ENCODE measurements around the gene MYOZ3.
A peak's percentile ranks its signal among the peaks of the same experiment; 100 is the strongest.

MYOZ3 gene

DNA sequence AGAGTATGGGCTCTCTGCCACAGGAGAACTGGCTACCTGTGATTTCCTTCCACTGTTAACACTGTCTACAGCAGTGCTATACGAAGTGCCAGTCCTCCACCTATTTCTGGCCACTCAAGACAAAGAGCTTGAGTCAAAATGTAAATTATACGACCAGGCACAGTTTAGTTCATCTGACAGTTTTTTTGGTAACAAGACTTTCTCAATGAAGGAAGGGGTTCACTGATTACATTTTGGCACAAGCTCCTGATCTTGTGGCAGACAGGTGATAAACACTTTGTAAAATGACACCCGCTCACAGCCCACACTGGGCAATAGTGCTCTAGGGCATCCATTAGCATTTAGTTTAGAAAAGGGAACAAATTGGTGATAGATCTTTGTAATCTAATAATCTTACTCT, 31.2 kb downstream of the MYOZ3 start (continued):
- TF ChIP-seq, protein P1, sequence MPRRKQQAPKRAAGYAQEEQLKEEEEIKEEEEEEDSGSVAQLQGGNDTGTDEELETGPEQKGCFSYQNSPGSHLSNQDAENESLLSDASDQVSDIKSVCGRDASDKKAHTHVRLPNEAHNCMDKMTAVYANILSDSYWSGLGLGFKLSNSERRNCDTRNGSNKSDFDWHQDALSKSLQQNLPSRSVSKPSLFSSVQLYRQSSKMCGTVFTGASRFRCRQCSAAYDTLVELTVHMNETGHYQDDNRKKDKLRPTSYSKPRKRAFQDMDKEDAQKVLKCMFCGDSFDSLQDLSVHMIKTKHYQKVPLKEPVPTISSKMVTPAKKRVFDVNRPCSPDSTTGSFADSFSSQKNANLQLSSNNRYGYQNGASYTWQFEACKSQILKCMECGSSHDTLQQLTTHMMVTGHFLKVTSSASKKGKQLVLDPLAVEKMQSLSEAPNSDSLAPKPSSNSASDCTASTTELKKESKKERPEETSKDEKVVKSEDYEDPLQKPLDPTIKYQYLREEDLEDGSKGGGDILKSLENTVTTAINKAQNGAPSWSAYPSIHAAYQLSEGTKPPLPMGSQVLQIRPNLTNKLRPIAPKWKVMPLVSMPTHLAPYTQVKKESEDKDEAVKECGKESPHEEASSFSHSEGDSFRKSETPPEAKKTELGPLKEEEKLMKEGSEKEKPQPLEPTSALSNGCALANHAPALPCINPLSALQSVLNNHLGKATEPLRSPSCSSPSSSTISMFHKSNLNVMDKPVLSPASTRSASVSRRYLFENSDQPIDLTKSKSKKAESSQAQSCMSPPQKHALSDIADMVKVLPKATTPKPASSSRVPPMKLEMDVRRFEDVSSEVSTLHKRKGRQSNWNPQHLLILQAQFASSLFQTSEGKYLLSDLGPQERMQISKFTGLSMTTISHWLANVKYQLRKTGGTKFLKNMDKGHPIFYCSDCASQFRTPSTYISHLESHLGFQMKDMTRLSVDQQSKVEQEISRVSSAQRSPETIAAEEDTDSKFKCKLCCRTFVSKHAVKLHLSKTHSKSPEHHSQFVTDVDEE (CRISPR knock-in tag; IDR thresholded peaks at IDR 0.05) = no peak
- TF ChIP-seq ZFP3 (CRISPR knock-in tag; IDR thresholded peaks at IDR 0.05) (no peak), TOX (CRISPR knock-in tag; IDR thresholded peaks at IDR 0.05; ENCODE audit: borderline replicate concordance) (no peak), ESRRG (CRISPR knock-in tag; IDR thresholded peaks at IDR 0.05) (no peak)

DNA sequence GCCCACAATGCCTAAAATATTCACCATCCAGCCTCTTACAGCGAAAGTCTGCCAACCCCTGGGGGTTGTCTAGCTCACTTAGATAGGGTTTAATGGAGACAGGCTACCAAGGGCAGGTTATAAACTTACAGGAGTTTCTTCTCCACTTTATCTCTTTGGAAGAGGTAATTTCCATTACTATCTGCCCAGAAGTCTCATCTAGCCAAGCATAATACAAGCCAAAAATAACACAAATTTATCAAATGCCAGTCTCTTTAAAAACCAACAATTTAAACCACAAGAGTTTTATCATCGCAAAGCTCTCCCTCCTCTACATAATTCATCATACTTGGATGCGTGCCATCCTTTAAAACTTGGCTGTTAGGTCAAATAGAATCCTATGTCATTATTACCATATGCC, 33.6 kb downstream of the MYOZ3 start:
- TF ChIP-seq ZNF70 (CRISPR knock-in tag; IDR thresholded peaks at IDR 0.05) (no peak), TOX (CRISPR knock-in tag; IDR thresholded peaks at IDR 0.05; ENCODE audit: borderline replicate concordance) (peak; percentile 51; the same call in 1 of the 2 replicates), ZFP3 (CRISPR knock-in tag; IDR thresholded peaks at IDR 0.05) (peak; percentile 77), ZNF8 (CRISPR knock-in tag; IDR thresholded peaks at IDR 0.05) (no peak), SNAI2 (CRISPR knock-in tag; IDR thresholded peaks at IDR 0.05) (no peak), PPARA (CRISPR knock-in tag; IDR thresholded peaks at IDR 0.05; ENCODE audit: borderline replicate concordance) (no peak), ESRRG (CRISPR knock-in tag; IDR thresholded peaks at IDR 0.05) (peak; percentile 65; the same call in 1 of the 2 replicates), ISL1 (CRISPR knock-in tag; IDR thresholded peaks at IDR 0.05) (peak; percentile 98), ZC3H10 (CRISPR knock-in tag; IDR thresholded peaks at IDR 0.05) (no peak)
- TF ChIP-seq, protein P2, sequence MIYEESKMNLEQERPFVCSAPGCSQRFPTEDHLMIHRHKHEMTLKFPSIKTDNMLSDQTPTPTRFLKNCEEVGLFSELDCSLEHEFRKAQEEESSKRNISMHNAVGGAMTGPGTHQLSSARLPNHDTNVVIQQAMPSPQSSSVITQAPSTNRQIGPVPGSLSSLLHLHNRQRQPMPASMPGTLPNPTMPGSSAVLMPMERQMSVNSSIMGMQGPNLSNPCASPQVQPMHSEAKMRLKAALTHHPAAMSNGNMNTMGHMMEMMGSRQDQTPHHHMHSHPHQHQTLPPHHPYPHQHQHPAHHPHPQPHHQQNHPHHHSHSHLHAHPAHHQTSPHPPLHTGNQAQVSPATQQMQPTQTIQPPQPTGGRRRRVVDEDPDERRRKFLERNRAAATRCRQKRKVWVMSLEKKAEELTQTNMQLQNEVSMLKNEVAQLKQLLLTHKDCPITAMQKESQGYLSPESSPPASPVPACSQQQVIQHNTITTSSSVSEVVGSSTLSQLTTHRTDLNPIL (CRISPR knock-in tag; IDR thresholded peaks at IDR 0.05; ENCODE audit: low read depth) = peak; percentile 65
- TF ChIP-seq, protein P3, sequence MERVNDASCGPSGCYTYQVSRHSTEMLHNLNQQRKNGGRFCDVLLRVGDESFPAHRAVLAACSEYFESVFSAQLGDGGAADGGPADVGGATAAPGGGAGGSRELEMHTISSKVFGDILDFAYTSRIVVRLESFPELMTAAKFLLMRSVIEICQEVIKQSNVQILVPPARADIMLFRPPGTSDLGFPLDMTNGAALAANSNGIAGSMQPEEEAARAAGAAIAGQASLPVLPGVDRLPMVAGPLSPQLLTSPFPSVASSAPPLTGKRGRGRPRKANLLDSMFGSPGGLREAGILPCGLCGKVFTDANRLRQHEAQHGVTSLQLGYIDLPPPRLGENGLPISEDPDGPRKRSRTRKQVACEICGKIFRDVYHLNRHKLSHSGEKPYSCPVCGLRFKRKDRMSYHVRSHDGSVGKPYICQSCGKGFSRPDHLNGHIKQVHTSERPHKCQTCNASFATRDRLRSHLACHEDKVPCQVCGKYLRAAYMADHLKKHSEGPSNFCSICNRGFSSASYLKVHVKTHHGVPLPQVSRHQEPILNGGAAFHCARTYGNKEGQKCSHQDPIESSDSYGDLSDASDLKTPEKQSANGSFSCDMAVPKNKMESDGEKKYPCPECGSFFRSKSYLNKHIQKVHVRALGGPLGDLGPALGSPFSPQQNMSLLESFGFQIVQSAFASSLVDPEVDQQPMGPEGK (CRISPR knock-in tag; IDR thresholded peaks at IDR 0.05; ENCODE audit: borderline replicate concordance) = peak; percentile 83
- TF ChIP-seq, protein P4, sequence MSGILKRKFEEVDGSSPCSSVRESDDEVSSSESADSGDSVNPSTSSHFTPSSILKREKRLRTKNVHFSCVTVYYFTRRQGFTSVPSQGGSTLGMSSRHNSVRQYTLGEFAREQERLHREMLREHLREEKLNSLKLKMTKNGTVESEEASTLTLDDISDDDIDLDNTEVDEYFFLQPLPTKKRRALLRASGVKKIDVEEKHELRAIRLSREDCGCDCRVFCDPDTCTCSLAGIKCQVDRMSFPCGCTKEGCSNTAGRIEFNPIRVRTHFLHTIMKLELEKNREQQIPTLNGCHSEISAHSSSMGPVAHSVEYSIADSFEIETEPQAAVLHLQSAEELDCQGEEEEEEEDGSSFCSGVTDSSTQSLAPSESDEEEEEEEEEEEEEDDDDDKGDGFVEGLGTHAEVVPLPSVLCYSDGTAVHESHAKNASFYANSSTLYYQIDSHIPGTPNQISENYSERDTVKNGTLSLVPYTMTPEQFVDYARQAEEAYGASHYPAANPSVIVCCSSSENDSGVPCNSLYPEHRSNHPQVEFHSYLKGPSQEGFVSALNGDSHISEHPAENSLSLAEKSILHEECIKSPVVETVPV (CRISPR knock-in tag; IDR thresholded peaks at IDR 0.05) = peak; percentile 69; the same call in 1 of the 2 replicates
- ATAC-seq = peak; percentile 86

DNA sequence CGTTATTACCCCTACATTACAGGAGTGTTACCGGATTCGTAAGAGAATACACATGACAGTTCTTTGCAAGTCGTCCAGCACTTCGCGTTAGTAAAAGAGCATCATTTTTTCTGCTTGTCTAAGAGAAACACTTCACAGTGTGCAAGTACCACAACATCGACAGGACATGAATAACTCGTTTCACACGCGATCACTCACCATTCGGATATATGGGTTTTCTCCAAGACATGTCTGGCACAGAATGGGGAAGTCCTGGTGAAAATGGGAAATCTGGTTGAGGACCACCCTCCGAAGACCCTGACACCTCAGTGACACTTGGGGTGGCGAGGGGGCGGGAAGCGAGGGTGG, 39.2 kb downstream of the MYOZ3 start:
- no peak for TF ChIP-seq ESRRG (CRISPR knock-in tag; IDR thresholded peaks at IDR 0.05)
- TF ChIP-seq, protein P5, sequence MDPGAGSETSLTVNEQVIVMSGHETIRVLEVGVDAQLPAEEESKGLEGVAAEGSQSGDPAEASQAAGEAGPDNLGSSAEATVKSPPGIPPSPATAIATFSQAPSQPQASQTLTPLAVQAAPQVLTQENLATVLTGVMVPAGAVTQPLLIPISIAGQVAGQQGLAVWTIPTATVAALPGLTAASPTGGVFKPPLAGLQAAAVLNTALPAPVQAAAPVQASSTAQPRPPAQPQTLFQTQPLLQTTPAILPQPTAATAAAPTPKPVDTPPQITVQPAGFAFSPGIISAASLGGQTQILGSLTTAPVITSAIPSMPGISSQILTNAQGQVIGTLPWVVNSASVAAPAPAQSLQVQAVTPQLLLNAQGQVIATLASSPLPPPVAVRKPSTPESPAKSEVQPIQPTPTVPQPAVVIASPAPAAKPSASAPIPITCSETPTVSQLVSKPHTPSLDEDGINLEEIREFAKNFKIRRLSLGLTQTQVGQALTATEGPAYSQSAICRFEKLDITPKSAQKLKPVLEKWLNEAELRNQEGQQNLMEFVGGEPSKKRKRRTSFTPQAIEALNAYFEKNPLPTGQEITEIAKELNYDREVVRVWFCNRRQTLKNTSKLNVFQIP (CRISPR knock-in tag; IDR thresholded peaks at IDR 0.05; ENCODE audit: borderline replicate concordance, low read depth) = no peak
- no peak for TF ChIP-seq PPARA (CRISPR knock-in tag; IDR thresholded peaks at IDR 0.05; ENCODE audit: borderline replicate concordance)
- TF ChIP-seq TOX (CRISPR knock-in tag; IDR thresholded peaks at IDR 0.05; ENCODE audit: borderline replicate concordance) = no peak
- no peak for TF ChIP-seq ZC3H10 (CRISPR knock-in tag; IDR thresholded peaks at IDR 0.05)
- peak; percentile 5 for ATAC-seq

DNA sequence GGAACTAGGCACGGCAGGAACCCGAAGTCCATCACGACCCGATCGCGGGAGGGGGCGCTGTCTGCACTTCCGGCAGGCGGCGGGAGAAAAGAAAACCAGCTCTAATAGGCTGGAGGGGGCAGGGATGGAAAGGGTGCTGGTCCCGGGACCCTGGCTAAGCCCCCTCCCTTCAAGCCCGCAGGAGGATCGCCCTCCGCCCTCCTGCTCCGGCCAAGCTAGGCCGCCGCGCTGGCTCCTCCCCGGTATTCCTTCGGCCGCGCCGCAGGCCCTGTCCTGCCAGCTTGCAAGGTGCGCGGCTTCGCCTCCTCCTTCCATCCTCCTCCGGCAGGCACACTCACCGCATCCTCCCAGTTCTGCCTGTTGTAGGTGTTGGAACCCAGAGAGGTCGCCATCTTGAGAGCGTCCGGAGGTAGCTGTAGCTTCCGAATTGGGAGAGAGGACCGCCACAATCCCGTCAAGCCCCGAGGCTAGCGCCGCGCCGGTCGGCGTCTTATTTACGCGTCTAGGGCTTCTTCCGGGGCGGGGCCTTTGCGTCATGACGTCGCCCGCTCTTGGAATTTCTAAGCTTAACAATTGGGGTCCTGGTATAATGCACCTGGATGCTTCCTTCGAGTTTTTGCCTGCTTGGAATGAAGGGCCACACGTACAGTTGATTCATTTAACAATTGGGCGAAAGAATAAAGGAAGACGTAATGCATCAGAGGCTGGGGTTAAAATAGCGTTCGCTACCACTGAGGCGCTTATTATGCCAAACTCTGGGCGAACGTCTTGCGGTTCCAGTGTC, 39.7 kb downstream of the MYOZ3 start, which contains the start of gene RBM22:
Gene RBM22 (minus strand): TSS at position 469 of the 784 bp plus-strand sequence. CDS start 77 bp downstream, at position 392.
- TF ChIP-seq, protein P1 (CRISPR knock-in tag; IDR thresholded peaks at IDR 0.05) = 0 out of 2 replicates have a peak, but pooled peaks have one; percentile 8
- no peak for TF ChIP-seq CSDC2 (CRISPR knock-in tag; IDR thresholded peaks at IDR 0.05)
- ATAC-seq = peak; percentile 97

Data from SK-N-SH treated with all-trans-retinoic acid at 6 μM for 48 hours (cell line).